A549 treated with RU486 at 1 μM for 4 hours (cell line): ENCODE measurements around the gene ALDH3B2. TPM values are rescaled to one million over a fixed set of nuclear protein-coding genes. Genes with fewer than 3 reads are reported as not detected.

Experiments
- total RNA-seq: library from RNA; stranded (reverse); fragments of 200-300 nt; extraction: Qiagen RNA extraction; gene quantifications from 5 replicates; pipeline ENCODE4 v1.2.3, GENCODE V29; 2022; ENCODE audit warnings: low read depth

The ALDH3B2 gene, protein sequence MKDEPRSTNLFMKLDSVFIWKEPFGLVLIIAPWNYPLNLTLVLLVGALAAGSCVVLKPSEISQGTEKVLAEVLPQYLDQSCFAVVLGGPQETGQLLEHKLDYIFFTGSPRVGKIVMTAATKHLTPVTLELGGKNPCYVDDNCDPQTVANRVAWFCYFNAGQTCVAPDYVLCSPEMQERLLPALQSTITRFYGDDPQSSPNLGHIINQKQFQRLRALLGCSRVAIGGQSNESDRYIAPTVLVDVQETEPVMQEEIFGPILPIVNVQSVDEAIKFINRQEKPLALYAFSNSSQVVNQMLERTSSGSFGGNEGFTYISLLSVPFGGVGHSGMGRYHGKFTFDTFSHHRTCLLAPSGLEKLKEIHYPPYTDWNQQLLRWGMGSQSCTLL
- total RNA-seq = not detected in 5 replicates

DNA sequence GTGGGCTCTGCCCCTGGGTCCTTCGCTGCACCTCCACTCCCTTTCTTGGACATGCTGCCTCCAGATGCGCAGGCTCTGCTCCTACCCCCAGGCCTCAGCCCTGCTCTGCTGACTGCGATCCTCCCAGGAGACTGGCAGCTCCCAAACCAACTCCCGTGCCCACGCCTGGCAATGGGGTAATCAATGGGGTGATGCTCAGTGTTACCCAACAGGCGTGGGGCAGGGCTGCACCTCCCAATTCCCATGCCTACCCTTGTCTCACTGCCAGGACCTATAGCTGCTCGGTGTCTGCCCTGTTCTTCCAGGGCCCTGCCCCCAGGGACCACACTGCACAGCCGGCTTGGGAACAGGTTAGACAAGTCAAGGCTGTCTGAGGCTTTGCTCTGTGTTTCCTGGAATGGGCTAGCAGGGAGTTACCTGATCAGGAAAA, at the start of gene ALDH3B2:
Gene ALDH3B2, minus strand, starts transcription at position 182 of the 430 bp plus-strand sequence. CDS start 7,688 bp downstream, outside the sequence.

DNA sequence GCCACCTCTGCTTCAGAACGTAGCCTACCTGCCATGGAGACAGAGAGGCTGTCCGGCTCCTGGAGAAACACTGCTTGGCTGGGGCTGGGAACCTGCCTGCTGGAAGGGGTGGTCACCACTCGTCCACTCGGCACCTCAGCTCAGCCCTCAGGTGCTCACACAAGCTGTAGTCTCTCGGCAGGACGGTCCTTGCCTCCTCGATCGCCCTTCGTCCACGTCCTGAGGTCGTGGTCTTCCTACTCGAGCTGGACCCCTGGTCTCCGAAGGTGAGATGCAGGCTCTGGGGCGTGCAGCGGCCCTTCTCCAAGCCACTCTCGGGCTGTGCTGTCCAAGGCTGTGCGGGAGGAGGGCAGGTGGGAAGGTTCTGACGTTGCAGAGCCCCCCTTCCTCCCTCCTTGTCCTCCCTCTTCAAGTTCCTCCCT, 35.0 kb downstream of the ALDH3B2 start, which contains the start of gene TBX10:
Gene TBX10, minus strand, starts transcription at position 326 of the 422 bp plus-strand sequence. Its CDS starts 291 bp downstream, at position 35.

DNA sequence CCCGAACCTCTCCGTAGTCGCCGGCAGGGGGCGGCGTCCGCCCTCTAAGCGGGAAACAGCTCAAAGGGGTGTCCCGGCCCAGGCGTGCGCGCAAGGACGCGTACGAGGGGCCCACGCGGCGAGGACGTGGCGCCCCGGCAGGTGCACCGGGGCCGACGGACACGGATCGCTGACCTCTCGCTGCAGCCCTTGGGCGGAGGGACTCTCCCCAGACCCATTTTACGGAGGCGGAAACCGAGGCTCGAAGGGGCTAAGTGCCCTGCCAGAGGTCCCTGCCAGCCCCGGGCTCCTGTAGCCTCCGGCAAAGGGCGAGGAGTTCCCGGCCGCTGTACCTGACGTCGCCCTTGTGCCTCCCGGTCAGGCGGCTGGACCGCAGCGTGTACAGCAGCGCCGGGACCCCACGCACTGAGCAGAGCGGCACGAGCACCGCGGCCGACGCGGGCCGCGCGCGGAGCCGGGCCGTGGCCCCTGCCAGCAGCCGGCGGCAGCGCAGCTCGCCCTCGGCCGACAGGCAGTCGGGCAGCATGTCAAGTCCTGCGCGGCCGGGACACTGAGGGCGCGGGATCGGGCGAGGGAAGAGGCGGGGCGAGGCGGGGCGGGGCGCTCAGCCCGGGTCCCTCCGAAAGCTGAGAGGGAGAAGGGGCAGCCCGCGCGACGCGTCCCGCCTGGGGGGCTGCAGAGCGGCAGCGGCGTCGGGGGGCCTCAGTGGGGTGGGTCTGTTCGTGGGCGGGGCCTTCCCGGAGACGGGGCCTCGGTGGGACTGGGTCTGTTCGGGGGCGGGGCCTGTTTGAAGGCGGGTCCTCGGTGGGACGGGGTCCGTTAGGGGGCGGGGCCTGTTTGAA, 44.8 kb downstream of the ALDH3B2 start, which contains the start of gene NUDT8:
Gene NUDT8, minus strand, starts transcription at position 552 of the 842 bp plus-strand sequence. Its CDS starts 26 bp downstream, at position 526.

Other genes starting within 250 kb of the ALDH3B2 start
- 39.7 to 51.6 TPM (median 50.4 TPM) in 5 replicates for gene RPS6KB2, start 246.1 kb downstream of the ALDH3B2 start, total RNA-seq
- gene PTPRCAP, start 236.9 kb downstream of the ALDH3B2 start, total RNA-seq = 0.22 to 0.33 TPM (median 0.30 TPM) in 5 replicates
- gene CORO1B, start 231.1 kb downstream of the ALDH3B2 start, total RNA-seq = 45.4 to 58.5 TPM (median 55.9 TPM) in 5 replicates
- 0.08 TPM in 1 of 5 replicates, not detected in the others for gene GPR152, start 221.9 kb downstream of the ALDH3B2 start, total RNA-seq
- gene CABP4, start 219.3 kb downstream of the ALDH3B2 start, total RNA-seq = not detected in 5 replicates
- 40.8 to 73.9 TPM (median 62.8 TPM) in 5 replicates for gene TMEM134, start 205.4 kb downstream of the ALDH3B2 start, total RNA-seq
- 42.9 to 51.5 TPM (median 47.9 TPM) in 5 replicates for gene AIP, start 191.6 kb downstream of the ALDH3B2 start, total RNA-seq
- gene PITPNM1, start 169.3 kb downstream of the ALDH3B2 start, total RNA-seq = 30.3 to 60.6 TPM (median 48.4 TPM) in 5 replicates
- gene CDK2AP2, start 166.5 kb downstream of the ALDH3B2 start, total RNA-seq = 60.3 to 99.6 TPM (median 91.5 TPM) in 5 replicates
- gene CABP2, start 151.2 kb downstream of the ALDH3B2 start, total RNA-seq = not detected in 5 replicates
- 1,410 to 1,790 TPM (median 1,699 TPM) in 5 replicates for gene GSTP1, start 90.8 kb downstream of the ALDH3B2 start, total RNA-seq
- 131 to 152 TPM (median 143 TPM) in 5 replicates for gene NDUFV1, start 67.7 kb downstream of the ALDH3B2 start, total RNA-seq
- 7.1 to 14.7 TPM (median 12.2 TPM) in 5 replicates for gene NUDT8, start 44.7 kb downstream of the ALDH3B2 start, total RNA-seq
- not detected in 5 replicates for gene TBX10, start 34.9 kb downstream of the ALDH3B2 start, total RNA-seq
- gene ACY3, start 23.9 kb downstream of the ALDH3B2 start, total RNA-seq = 0.62 to 2.0 TPM (median 1.2 TPM) in 5 replicates